Measurements from ENCODE around the gene FOXP1.

Gene FOXP1

DNA sequence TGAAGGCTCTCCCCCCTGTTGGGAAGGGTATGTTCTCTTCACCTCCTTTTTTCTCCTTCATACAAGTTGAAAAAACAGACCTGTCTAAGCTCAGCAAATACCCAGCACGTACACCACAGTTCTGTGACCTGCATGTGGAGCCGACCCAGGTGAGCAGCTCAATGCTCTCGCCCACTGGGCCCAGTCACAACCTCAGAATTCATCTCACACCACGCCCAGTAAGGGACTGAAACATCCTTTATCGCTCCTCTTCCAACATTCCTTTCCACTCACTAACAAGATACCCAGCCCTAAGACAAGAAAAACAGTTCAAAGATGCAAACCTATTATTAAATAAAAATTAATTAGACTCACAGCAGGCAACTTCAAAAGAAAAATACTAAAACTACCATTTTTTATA lies 68.9 kb downstream of the FOXP1 start:
- TF ChIP-seq JUND (IDR thresholded peaks at IDR 0.05; ENCODE audit: low read depth) = no peak

GRCh38 chr3:71513515-71513914 lies 70.0 kb downstream of the FOXP1 start:
- DNase-seq (ENCODE audit: low read depth in 1 of 2, low spot score in 1 of 2) = no peak
- in situ Hi-C loops (cut with HindIII; ENCODE audit: low pct_unique_long_range_greater_than_20kb, low sequenced_read_pairs) = no loop called here
- TF ChIP-seq JUND (IDR thresholded peaks at IDR 0.05; ENCODE audit: low read depth) = no peak

More for the DNA sequence above, 68.9 kb downstream of the FOXP1 start:
- no peak for DNase-seq (ENCODE audit: low read depth in 1 of 2, low spot score in 1 of 2)
- in situ Hi-C loops (cut with HindIII; ENCODE audit: low pct_unique_long_range_greater_than_20kb, low sequenced_read_pairs) = no loop called here

DNA sequence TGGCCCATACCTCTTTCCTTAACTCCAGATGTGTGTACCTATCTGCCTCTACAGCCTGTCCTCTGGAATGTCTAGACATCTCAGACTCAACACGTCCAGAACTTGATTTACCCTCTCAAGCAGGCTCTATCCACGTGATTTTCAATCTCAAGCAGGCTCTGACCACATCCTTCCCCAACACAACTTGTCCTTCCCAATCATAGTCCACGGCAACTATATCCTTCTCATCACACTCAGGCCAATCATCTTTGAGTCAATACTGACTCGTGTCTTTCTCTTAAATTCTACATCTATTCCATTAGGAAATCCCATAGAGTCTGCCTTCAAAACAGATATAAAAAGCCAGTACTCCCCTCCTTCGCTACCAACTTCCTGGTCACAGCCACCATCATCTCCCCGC lies 70.4 kb downstream of the FOXP1 start:
- in situ Hi-C loops (cut with HindIII; ENCODE audit: low pct_unique_long_range_greater_than_20kb, low sequenced_read_pairs) = no loop called here
- no peak for DNase-seq (ENCODE audit: low read depth in 1 of 2, low spot score in 1 of 2)
- no peak for TF ChIP-seq JUND (IDR thresholded peaks at IDR 0.05; ENCODE audit: low read depth)

GRCh38 chr3:71512544-71512943 lies 71.0 kb downstream of the FOXP1 start:
- DNase-seq (ENCODE audit: low read depth in 1 of 2, low spot score in 1 of 2) = no peak
- in situ Hi-C loops (cut with HindIII; ENCODE audit: low pct_unique_long_range_greater_than_20kb, low sequenced_read_pairs) = no loop called here
- TF ChIP-seq JUND (IDR thresholded peaks at IDR 0.05; ENCODE audit: low read depth) = no peak

DNA sequence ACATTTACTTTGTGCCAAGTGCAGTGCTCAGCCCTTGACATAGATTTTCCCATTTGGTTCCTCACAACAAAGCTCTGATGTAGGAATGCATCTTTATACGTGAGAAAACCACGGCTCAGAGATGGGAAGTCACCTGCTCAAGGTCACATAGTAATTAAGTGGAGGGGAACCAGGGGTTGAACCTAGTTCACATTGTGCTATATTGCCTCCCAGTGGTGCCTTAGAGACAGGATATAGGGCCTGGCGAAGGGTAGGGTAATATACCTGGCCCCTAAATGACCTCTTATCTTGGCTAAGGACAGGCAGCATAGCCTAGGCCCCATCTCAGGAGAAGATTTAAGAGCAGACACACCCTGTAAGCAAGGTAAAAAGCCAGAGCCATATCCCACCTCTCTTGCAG lies 71.5 kb downstream of the FOXP1 start:
- TF ChIP-seq JUND (IDR thresholded peaks at IDR 0.05; ENCODE audit: low read depth) = no peak
- DNase-seq (ENCODE audit: low read depth in 1 of 2, low spot score in 1 of 2) = no peak
- in situ Hi-C loops (cut with HindIII; ENCODE audit: low pct_unique_long_range_greater_than_20kb, low sequenced_read_pairs) = no loop called here

- TF ChIP-seq JUND (IDR thresholded peaks at IDR 0.05; ENCODE audit: low read depth) = no peak
- in situ Hi-C loops (cut with HindIII; ENCODE audit: low pct_unique_long_range_greater_than_20kb, low sequenced_read_pairs) = no loop called here
- no peak for DNase-seq (ENCODE audit: low read depth in 1 of 2, low spot score in 1 of 2)
Measured at GRCh38 chr3:71511446-71511845, 72.1 kb downstream of the FOXP1 start.

- no peak for TF ChIP-seq JUND (IDR thresholded peaks at IDR 0.05; ENCODE audit: low read depth)
- in situ Hi-C loops (cut with HindIII; ENCODE audit: low pct_unique_long_range_greater_than_20kb, low sequenced_read_pairs) = no loop called here
- DNase-seq (ENCODE audit: low read depth in 1 of 2, low spot score in 1 of 2) = no peak
Measured at GRCh38 chr3:71511037-71511436, 72.5 kb downstream of the FOXP1 start.

GRCh38 chr3:71510510-71510909 lies 73.0 kb downstream of the FOXP1 start:
- DNase-seq (ENCODE audit: low read depth in 1 of 2, low spot score in 1 of 2) = no peak
- no peak for TF ChIP-seq JUND (IDR thresholded peaks at IDR 0.05; ENCODE audit: low read depth)
- in situ Hi-C loops (cut with HindIII; ENCODE audit: low pct_unique_long_range_greater_than_20kb, low sequenced_read_pairs) = no loop called here

DNA sequence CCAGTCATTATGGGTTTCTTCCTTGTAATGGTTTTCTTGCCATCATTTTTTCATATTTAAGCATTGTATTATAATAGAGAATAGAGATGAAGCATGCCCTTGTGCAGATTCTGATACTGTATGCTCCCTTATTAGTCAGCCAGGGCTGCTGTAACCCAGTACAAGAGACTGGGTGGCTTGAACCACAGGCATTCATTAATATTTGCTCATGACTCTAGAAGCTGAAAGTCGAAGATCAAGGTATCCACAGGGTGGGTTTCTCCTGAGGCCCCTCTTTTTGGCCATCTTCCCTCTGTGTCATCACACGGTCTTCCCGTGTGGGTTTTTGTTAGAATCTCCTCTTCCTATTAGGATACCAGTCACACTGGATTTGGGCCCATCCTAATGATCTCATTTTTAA lies 74.5 kb downstream of the FOXP1 start:
- TF ChIP-seq JUND (IDR thresholded peaks at IDR 0.05; ENCODE audit: low read depth) = no peak
- in situ Hi-C loops (cut with HindIII; ENCODE audit: low pct_unique_long_range_greater_than_20kb, low sequenced_read_pairs) = no loop called here
- no peak for DNase-seq (ENCODE audit: low read depth in 1 of 2, low spot score in 1 of 2)

DNA sequence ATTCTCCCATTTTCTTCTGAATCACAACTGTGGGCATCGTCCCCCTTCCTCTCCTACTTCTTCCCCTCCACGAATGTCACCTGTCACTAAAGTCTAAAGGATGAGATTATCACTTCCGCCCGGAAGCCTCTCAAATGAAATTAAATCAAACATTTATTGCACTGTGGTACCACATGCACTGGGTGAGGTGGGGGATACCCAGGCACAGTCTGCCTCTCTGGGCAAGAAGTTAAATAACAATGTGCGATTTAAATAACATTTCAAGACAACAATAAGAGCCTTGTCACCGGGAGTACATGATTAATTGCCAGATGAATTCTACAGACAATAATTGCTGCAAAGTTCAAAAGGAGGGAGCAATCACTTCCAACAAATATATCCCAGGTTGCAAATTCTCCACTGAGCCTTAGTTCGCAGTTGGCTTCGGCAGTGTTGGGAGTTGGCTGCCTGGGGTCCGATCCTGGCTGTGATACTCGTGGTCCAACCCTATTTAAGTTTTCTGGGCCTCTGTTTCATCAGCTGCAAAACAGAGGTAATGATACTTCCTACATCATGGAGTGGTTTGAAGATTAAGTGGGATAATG lies 77.7 kb downstream of the FOXP1 start:
- DNase-seq (ENCODE audit: low read depth in 1 of 2, low spot score in 1 of 2) = no peak
- TF ChIP-seq JUND (IDR thresholded peaks at IDR 0.05; ENCODE audit: low read depth) = no peak
- in situ Hi-C loops (cut with HindIII; ENCODE audit: low pct_unique_long_range_greater_than_20kb, low sequenced_read_pairs) = no loop called here

DNA sequence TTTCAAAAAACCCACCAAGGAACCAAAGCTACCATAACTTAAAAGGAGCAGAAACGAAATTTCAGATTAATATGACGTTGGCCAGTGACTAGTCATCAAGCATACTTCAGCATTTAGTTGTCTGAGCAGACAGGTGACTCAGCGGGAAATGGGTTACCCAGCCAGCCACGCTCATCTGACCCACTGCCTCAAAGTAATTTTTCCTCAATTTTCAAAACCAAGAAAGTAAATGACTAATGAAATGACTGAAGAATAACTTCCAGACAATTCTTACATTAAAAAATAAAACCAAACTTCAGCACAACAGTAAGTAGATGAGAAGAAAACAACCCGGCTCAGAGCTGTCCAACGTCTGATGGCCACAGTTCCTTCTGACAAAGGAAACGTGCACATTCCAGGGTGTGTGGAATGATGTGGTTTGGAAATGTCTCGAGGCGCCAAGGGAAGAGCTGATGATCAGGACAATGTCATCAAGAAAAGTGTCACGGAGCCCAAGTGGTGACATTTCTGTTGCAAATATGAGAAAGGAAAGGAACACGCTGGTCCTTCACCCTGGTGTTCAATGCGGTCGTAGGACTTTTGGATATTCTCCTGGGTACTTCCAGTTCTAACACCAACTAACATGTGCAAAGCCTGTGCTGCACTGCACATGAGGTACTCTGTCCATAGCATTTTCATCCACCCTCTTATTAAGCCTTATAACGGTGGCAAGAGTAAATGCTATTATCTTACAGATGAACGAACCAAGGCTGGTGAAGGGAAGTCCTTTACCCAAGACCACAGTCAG lies 79.1 kb downstream of the FOXP1 start:
- no peak for TF ChIP-seq JUND (IDR thresholded peaks at IDR 0.05; ENCODE audit: low read depth)
- in situ Hi-C loops (cut with HindIII; ENCODE audit: low pct_unique_long_range_greater_than_20kb, low sequenced_read_pairs) = no loop called here
- peak in 1 of 2 experiments; percentile 24 for DNase-seq (ENCODE audit: low read depth in 1 of 2, low spot score in 1 of 2)

GRCh38 chr3:71503525-71504249 lies 79.8 kb downstream of the FOXP1 start:
- no peak for TF ChIP-seq JUND (IDR thresholded peaks at IDR 0.05; ENCODE audit: low read depth)
- no peak for DNase-seq (ENCODE audit: low read depth in 1 of 2, low spot score in 1 of 2)
- in situ Hi-C loops (cut with HindIII; ENCODE audit: low pct_unique_long_range_greater_than_20kb, low sequenced_read_pairs) = no loop called here

- in situ Hi-C loops (cut with HindIII; ENCODE audit: low pct_unique_long_range_greater_than_20kb, low sequenced_read_pairs) = no loop called here
Measured at GRCh38 chr3:71502066-71502625, 81.4 kb downstream of the FOXP1 start.

More at GRCh38 chr3:71502066-71502625, 81.4 kb downstream of the FOXP1 start:
- no peak for TF ChIP-seq JUND (IDR thresholded peaks at IDR 0.05; ENCODE audit: low read depth)
- no peak for DNase-seq (ENCODE audit: low read depth in 1 of 2, low spot score in 1 of 2)
